ENCODE data around the gene HSPA9. TPM values are rescaled to one million over a fixed set of nuclear protein-coding genes. Genes with fewer than 3 reads are reported as not detected.

The HSPA9 gene
- total and polyA plus RNA-seq, 10 of the 15 experiments (the other 5 are each of a cell fraction or from before 2014, with no cell fraction given) = 145 to 455 (median 343) TPM

DNA sequence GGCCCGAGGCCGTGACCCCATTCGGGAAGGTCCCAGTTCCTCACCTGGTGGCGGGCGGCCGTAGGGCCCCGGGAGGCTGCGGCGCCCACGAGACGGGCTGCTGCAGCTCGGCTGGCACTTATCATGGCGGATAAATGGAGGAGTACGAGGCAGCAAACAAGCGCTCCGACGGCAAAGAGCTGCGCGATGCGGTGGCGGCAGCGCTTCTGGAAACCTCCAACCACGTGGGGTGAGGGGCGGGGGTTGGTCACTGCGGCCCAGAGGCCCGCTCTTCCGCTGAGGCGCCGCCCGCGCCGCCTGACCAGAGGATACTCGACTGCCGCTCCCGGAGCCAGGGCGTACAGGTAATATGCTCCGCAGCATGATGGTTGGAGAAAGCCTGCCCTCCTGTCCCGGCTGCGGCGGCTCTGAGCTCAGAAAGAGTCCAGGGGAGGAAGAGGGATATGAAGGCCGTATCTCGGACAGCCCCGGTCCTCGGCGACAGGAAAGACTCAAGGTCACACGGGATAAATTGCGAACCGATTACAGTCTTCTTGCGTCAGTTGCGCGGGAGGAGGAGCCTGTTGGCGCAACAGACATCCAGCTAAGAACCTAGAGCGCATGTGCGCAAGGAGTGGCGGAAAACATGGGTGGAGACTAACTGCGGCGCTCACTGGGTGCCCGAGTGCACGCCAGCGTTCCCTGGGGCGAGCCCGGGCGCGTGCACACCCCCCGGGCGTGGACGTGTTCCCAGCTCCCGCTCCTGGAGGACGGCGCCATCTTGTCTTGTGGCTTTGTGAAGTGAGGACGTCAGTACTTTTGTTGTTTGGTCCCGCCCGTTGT lies at the start of gene HSPA9 (continued):
- TF ChIP-seq TARDBP (IDR thresholded peaks at IDR 0.05; ENCODE audit: borderline replicate concordance) (0 out of 2 replicates have a peak, but pooled peaks have one; percentile 26), TCF12 (IDR thresholded peaks at IDR 0.05; ENCODE audit: low read depth, low read length) (peak; percentile 50; the same call in 1 of the 2 replicates), SREBF2 (IDR thresholded peaks at IDR 0.05; ENCODE audit: low read length) (no peak), BCLAF1 (IDR thresholded peaks at IDR 0.05) (no peak), CEBPB (IDR thresholded peaks at IDR 0.05; ENCODE audit: borderline replicate concordance in 1 of 2, low read depth in 2 of 2, low read length in 2 of 2) (peak in 1 of 2 experiments; percentile 83; a peak in 1 of 4 replicates), MYC (IDR thresholded peaks at IDR 0.05; ENCODE audit: insufficient read depth, insufficient read length, insufficient replicate concordance, low read length, severe bottlenecking) (peak; percentile 94), KDM1A (IDR thresholded peaks at IDR 0.05; ENCODE audit: borderline replicate concordance) (no peak), BRCA1 (IDR thresholded peaks at IDR 0.05; ENCODE audit: low read depth, low read length) (no peak), CHD1 (IDR thresholded peaks at IDR 0.05; ENCODE audit: low read depth, low read length) (no peak), ZBTB4 (CRISPR knock-in tag; IDR thresholded peaks at IDR 0.05) (no peak), RBBP5 (conservative IDR thresholded peaks at IDR 0.05) (no peak), E4F1 (IDR thresholded peaks at IDR 0.05; ENCODE audit: borderline replicate concordance, partially characterized antibody) (peak; percentile 93), PML (IDR thresholded peaks at IDR 0.05; ENCODE audit: low read length) (peak; percentile 45; the same call in 1 of the 2 replicates), TCF7 (IDR thresholded peaks at IDR 0.05; ENCODE audit: borderline replicate concordance) (no peak), STAT1 (conservative IDR thresholded peaks at IDR 0.05) (peak; percentile 100), RUNX3 (IDR thresholded peaks at IDR 0.05; ENCODE audit: low read length) (peak; percentile 82), TAF1 (IDR thresholded peaks at IDR 0.05; ENCODE audit: borderline replicate concordance, low read depth, low read length) (peak; percentile 96), WRNIP1 (IDR thresholded peaks at IDR 0.05; ENCODE audit: borderline replicate concordance, low read depth, low read length) (no peak; the same call in 1 of the 2 replicates)
